ENCODE results near the gene KCNK1.

- TF ChIP-seq RFX5 (IDR thresholded peaks at IDR 0.05; ENCODE audit: low read depth, low read length) = no peak
- no peak for TF ChIP-seq CTCF (conservative IDR thresholded peaks at IDR 0.05; ENCODE audit: low read depth, low read length)
- no peak for TF ChIP-seq RCOR1 (IDR thresholded peaks at IDR 0.05; ENCODE audit: insufficient replicate concordance, low read length)
- TF ChIP-seq CEBPB (IDR thresholded peaks at IDR 0.05; ENCODE audit: low read depth, low read length) = no peak
- TF ChIP-seq RAD21 (IDR thresholded peaks at IDR 0.05; ENCODE audit: low read length) = no peak
- TF ChIP-seq POLR2A (IDR thresholded peaks at IDR 0.05; ENCODE audit: low read depth, low read length) = no peak
- TF ChIP-seq USF2 (IDR thresholded peaks at IDR 0.05; ENCODE audit: low read depth, low read length) = no peak
- no peak for TF ChIP-seq BHLHE40 (IDR thresholded peaks at IDR 0.05; ENCODE audit: low read depth, low read length)
- no peak for TF ChIP-seq SMC3 (IDR thresholded peaks at IDR 0.05; ENCODE audit: low read depth, low read length)
- TF ChIP-seq MAFK (IDR thresholded peaks at IDR 0.05; ENCODE audit: low read depth, low read length) = no peak
Observed at GRCh38 chr1:233700338-233700737, 86.4 kb downstream of the KCNK1 start.

All from IMR-90 (cell line).